ENCODE data around the gene ZSWIM9. TPM values are rescaled to one million over a fixed set of nuclear protein-coding genes. Genes with fewer than 3 reads are reported as not detected.

ZSWIM9 gene
- 0.96 and 7.0 TPM in 2 replicates for total RNA-seq (2014; rRNA removed; shearing (Covaris generic); ENCODE audit: low replicate concordance)

DNA sequence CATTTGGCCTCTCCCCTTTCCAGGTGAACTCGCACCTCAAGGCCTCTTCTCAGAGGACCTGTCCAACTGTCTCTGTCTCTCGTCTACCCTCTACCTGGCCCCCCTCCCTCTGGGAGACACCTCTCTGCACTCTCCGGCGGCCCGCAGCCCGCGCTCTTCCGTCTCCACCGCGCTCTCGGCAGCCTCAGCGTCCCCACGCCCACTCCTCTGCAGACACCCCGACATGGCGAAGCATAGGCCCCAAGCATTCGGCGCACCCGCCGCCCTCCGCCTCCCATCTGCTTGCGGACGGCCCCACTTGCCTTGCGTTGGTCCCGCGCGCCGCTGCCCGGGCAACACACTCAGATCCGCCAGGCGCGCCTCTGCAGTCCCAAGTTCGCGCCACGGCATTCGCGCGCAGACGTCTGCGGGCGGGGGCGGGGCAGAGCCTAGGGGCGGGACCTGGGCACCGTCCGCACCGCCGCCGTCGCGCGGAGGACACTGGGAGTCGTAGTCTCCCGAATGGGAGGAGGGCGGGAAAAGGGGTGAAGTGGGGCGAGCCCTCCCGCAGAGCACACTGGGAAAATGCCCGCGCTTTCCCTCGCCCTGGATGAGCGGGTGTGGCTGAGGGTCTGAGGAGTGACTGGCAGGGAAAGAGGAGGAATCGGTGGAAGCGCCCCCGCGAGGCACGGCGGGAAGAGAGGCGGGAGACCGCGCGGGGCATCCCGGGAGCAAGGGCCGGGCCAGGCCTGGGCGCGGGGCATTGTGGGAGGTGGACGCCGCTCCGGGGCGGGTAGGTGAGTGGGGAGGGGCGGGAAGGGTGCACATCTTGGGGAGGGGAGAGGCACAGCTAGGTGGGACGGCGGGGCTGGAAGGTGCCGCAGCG is at the start of gene ZSWIM9, which contains the start of gene LIG1:
Gene ZSWIM9 (plus strand): TSS at position 742 of the 865 bp plus-strand sequence. CDS start 1,123 bp downstream, outside the sequence.
Gene LIG1 (minus strand): TSS at position 406 of the 865 bp plus-strand sequence. CDS start 4,778 bp downstream, outside the sequence.
- peak; percentile 99 for DNase-seq (ENCODE audit: low read depth)
- in situ Hi-C loops (cut with HindIII; ENCODE audit: low pct_unique_long_range_greater_than_20kb, low sequenced_read_pairs): no loop called here

DNA sequence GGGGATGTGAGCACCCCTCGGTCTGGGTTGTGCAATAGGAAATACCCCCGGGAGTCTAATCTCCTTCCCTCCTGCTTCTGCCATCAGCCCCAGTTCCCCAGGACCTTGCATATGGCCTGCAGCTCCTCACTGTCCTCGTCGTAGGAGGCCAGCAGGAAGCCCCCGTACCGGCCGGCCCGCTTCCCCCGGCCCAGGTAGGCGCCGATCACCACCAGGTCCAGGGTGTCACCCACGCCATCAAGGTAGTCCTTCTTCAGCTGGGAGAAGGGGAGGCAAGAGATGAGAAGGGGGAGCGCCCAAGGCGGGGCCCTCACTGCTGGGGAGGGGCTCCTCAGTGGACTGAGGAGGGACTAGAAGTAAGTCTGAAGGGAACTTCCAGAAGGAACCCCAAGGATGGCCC is 49.4 kb upstream of the ZSWIM9 start:
- in situ Hi-C loops (cut with HindIII; ENCODE audit: low pct_unique_long_range_greater_than_20kb, low sequenced_read_pairs): no loop called here
- no peak for DNase-seq (ENCODE audit: low read depth)

DNA sequence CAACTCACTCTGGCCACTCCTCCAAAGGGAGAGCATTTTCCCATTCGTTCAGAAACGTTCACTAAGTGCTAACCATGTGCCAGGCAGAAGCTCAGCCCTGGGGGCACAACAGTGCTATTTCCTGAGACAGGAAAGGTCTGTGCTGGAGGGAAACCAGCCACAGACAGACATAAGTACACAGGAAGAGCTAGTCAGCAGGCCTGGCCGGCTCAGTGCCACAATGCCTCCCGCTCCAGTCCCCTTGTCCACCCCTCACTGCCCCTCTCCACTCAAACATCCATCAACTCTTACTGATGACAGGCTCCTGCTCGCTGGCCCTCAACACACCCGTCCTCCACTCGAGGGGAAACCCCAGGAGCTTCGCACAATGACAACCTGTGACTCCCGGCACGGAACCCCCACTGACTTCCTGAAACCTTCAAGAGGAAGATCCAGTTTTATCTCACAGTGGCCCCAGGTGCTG is 48.5 kb upstream of the ZSWIM9 start:
- in situ Hi-C loops (cut with HindIII; ENCODE audit: low pct_unique_long_range_greater_than_20kb, low sequenced_read_pairs): no loop called here
- DNase-seq (ENCODE audit: low read depth): no peak

DNA sequence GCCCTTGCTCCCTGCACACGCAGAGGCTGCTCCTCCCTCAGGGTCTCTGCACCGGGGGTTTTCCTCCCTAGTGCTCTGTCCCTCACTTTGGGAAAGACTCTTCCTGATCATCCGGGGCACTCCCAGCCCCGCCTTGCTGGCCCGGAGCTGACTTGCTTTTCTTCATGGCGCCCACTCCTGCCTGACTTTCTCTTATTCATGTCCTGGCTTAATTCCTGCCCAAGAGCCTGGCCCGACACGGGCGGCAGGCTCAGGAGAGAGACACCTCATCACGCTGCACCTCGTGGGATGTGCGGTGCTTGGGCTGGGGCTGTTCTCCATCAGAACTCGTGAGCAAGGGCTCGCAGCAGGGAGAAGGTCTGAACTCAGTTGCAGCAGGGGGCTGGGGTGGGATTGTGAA is 48.1 kb upstream of the ZSWIM9 start:
- no peak for DNase-seq (ENCODE audit: low read depth)
- in situ Hi-C loops (cut with HindIII; ENCODE audit: low pct_unique_long_range_greater_than_20kb, low sequenced_read_pairs): no loop called here

DNA sequence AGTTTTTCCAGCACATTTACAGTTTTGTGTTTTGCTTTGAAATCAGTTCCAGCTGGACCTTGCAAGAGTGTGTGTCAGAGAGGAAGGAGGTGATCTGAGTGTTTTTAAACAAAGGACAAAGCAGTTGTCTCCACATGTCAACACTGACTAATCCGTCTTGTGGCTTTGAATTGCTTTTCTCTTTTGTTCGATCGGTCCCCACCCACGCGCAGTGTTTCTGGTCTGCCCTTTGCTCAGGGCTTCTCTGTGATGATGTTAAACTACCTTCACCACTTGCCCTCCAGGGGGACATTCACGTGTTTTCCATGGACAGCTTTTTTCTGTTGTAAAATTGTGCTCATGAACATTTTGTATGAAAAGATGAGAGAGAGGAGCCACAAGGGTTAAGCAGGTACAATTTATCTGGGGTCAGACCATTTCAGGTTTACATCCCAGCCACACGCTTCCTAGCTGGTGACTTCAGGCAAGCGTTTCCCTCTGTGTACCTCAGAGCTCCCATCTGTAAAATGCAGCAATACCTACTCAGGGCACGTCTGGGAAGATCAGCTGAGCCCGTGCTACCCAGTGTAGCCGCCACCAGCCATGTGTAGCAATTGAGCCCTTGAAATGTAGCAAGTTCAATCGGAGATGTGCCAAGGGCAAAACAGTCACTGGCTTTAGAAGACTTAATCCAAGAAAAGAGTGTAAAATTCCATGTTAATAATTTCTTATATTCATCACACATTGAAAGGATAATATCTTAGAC is 46.4 kb upstream of the ZSWIM9 start:
- DNase-seq (ENCODE audit: low read depth): peak; percentile 44
- in situ Hi-C loops (cut with HindIII; ENCODE audit: low pct_unique_long_range_greater_than_20kb, low sequenced_read_pairs): no loop called here

DNA sequence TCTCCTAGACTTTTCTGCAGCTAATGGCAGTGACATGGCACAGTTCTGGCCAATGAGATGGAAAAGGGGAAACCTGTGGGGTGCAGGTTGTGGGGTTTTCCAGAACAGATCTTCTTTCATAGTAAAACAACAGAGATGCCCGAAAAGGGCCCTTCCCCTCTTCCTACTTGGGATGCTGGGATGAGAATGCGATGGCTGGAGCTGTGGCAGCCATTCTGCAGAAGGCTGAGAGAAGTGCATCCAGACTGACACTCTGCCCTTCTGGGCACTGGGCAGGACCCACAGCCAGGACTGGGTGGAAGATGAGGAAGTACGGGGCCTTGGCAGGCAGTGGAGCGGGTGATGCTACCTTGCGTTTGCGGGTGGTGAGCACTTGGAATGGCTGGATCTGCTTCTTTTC is 42.9 kb upstream of the ZSWIM9 start:
- in situ Hi-C loops (cut with HindIII; ENCODE audit: low pct_unique_long_range_greater_than_20kb, low sequenced_read_pairs): no loop called here
- DNase-seq (ENCODE audit: low read depth): no peak

DNA sequence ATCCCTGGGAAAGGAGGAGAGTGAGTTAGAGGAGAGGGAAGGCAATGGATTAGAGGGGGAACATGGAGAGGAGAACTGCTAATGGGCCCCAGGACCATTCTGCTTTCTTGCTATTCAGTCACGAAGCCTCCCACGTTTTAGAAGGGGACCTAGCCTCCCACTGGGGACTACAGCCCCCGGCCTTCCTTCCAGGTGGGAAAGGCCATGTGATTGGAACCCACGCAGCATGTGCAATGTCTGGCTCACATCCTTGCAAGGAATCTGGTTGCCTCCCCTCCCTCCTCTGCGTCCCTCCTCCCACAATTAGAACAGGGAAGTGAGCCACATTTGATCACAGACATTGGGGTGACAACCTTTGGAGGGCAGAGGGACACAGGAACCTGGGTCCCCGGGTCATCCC is 37.4 kb upstream of the ZSWIM9 start:
- in situ Hi-C loops (cut with HindIII; ENCODE audit: low pct_unique_long_range_greater_than_20kb, low sequenced_read_pairs): no loop called here
- no peak for DNase-seq (ENCODE audit: low read depth)

DNA sequence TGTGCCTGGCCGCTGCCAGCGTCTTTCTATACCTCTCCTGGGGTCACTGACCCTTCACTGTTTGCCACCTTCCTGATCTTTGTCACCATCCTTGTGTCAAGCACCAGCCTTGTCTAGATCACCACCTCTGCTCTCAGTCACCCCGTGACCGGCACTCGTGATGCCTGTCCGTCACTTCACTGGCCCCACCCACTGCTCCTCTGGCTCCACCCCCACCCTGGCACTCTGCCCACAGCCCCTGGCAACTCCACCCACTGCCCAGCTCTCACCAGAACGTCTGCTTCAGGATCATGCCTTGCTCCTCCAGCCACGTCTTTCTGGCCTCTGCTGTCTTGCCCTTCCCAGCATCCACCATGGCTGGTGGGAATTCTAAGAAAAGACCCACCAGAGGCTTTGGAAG is 35.1 kb upstream of the ZSWIM9 start:
- in situ Hi-C loops (cut with HindIII; ENCODE audit: low pct_unique_long_range_greater_than_20kb, low sequenced_read_pairs): no loop called here
- peak; percentile 42 for DNase-seq (ENCODE audit: low read depth)

DNA sequence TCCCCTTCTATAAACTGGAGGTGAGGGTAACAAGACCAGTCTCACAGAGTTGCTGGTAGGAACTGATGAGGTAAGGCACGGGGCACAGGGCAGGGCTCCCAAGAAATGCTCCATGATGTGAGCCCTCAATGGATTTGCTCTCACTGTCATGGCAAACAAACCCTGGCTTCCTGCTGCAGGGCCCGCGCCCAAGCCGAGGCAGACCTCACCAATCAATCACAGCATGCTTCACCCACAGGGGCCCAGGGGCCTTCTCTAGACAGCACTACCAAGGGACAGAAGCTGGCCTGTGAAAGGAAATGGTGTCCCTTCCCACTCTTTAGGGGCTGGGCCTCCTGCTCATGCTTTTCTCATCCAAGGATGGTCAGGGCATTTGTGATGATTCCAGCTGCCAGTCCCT is 33.9 kb upstream of the ZSWIM9 start:
- in situ Hi-C loops (cut with HindIII; ENCODE audit: low pct_unique_long_range_greater_than_20kb, low sequenced_read_pairs): no loop called here
- no peak for DNase-seq (ENCODE audit: low read depth)

DNA sequence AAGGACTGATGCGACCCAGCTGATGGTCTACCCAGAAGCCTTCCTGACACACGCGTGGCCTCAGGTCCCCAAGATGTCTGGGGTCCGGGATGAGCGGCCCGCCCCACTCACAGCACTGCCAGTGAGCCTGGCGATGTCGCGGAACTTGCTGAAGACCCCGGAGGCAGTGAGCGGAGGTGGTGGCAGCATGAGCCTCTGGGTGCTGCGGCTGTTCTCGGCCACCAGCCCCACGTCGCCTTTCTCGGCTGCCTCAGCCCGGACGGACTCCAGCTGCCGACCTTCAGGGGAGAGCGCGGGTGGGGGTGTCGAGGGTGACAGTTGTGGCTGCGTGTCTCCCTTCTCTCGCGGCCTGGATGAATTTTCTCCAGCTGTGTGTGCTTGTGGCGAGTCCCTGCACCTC is 33.1 kb upstream of the ZSWIM9 start:
- in situ Hi-C loops (cut with HindIII; ENCODE audit: low pct_unique_long_range_greater_than_20kb, low sequenced_read_pairs): no loop called here
- no peak for DNase-seq (ENCODE audit: low read depth)

DNA sequence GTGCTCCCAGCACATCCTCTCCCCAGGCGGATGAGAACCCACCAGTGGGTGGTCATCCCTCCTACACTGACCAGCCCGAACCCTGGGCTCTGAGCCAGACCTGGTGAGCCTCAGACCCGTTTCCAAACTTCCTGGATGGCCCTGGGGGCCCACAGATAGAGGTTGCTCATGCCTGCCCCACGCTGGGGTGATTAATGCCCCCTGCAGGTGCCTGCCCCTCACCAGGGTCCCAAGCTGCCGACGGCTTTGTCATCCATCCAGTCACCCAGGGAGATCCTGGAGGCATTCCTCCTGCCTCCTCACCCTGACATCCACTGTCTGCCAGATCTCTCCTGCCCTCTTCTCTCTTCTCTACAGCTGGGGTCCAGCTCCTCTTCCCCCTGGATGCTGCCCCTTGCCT is 31.4 kb upstream of the ZSWIM9 start:
- DNase-seq (ENCODE audit: low read depth): no peak
- in situ Hi-C loops (cut with HindIII; ENCODE audit: low pct_unique_long_range_greater_than_20kb, low sequenced_read_pairs): no loop called here

DNA sequence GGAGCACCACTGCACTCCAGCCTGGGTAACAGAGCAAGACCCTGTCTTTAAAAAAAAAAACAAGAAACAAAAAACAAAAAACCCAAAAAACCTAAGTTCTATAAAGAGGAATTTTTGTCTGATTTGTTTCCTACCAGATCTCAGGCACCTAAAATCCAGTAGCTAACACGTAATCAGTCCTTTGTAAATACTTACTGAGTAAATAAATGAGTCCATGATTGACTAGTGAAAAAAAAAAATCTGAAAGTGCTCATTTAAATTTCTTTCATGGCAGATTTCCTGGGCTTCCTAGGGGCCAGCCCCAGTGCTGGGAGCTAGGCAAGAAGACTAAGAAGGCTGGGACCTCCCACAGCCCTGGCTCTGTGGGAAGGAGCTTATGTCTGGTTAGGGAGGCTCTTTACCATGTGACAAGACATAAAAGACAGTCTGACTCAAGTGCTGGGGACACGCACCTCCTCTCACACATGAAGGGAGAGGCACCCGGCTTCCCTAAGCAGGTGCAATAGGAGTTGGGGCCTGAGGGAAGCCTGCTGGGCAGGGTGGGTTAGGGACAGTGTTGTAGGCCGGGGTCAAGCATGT is 22.8 kb upstream of the ZSWIM9 start:
- no peak for DNase-seq (ENCODE audit: low read depth)

DNA sequence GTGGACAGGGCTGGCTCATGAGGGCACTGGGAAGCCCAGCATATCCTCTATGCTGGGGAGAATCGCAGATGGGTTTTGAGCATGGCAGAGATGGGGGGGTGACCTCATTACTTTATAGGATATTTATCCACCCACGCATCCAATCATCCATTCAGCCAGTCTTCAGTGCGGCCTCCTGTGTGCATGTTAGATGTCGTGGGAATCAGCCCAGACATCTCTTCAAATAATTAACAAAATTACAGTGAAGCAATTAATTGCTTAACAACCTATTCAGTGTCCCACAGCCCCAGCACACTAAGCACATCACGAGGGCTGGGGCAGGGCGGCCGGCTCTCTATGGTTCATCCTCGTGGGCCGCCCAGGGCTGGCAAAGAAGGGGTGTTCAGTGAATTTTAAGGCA is 21.9 kb upstream of the ZSWIM9 start:
- in situ Hi-C loops (cut with HindIII; ENCODE audit: low pct_unique_long_range_greater_than_20kb, low sequenced_read_pairs): no loop called here
- DNase-seq (ENCODE audit: low read depth): no peak

More for the DNA sequence above, 22.8 kb upstream of the ZSWIM9 start:
- in situ Hi-C loops (cut with HindIII; ENCODE audit: low pct_unique_long_range_greater_than_20kb, low sequenced_read_pairs): no loop called here

DNA sequence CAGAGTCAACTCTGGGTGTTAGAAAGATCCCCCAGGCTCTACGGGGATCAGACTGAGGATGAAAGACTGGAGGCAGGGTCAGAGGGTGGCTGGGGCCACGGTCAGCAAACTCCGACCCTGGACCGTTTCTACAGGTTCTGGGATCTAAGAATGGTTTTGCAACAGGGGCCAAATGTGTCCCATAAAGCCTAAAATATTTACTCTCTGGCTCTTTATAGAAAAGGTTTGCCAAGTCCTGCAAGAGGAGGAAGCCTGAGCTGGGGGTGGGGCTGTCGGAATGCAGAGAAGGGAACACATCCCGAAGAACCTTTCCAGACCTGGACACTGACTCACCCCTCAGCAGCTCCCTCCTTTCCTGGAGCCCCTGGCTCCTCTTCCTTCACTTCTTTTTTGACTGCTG is 21.1 kb upstream of the ZSWIM9 start:
- no peak for DNase-seq (ENCODE audit: low read depth)
- in situ Hi-C loops (cut with HindIII; ENCODE audit: low pct_unique_long_range_greater_than_20kb, low sequenced_read_pairs): no loop called here

DNA sequence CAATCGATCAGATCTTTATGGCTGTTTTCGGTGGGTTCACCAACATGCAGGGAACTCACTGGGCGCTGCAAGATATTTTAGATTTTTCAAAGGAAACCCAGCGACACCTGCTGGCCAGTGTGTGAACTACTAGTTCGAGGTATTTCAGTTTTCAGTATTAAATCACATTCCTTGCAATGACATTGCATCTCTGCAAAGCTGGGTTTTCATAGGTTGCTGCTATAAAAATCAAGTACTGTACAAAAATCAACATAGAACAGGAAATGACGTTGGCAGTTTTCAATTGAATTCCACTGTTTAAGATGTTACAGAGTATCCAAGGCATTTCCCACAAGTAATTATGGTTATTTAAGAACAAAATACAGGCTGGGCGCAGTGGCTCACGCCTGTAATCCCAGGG is 17.9 kb upstream of the ZSWIM9 start:
- in situ Hi-C loops (cut with HindIII; ENCODE audit: low pct_unique_long_range_greater_than_20kb, low sequenced_read_pairs): no loop called here
- DNase-seq (ENCODE audit: low read depth): peak; percentile 95

DNA sequence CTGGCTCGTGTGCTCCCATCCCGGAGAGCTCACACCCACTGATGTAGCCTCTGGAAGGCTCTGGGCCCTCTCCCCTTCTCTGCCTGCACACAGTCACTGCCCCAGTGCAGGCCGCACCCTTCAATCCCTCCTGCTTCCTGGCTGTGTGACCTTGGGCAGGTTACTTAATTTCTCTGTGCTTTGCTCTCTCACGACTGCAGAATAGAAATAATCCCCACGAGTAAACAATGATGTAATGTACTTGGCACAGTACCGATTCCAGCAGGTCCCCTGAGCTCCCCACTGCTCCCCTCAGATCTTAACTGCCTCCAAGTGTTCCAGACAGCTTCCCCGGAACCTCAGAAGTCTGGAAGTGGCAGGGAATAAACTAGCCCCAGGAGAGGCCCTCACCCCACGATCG is 16.5 kb upstream of the ZSWIM9 start:
- DNase-seq (ENCODE audit: low read depth): no peak
- in situ Hi-C loops (cut with HindIII; ENCODE audit: low pct_unique_long_range_greater_than_20kb, low sequenced_read_pairs): no loop called here

DNA sequence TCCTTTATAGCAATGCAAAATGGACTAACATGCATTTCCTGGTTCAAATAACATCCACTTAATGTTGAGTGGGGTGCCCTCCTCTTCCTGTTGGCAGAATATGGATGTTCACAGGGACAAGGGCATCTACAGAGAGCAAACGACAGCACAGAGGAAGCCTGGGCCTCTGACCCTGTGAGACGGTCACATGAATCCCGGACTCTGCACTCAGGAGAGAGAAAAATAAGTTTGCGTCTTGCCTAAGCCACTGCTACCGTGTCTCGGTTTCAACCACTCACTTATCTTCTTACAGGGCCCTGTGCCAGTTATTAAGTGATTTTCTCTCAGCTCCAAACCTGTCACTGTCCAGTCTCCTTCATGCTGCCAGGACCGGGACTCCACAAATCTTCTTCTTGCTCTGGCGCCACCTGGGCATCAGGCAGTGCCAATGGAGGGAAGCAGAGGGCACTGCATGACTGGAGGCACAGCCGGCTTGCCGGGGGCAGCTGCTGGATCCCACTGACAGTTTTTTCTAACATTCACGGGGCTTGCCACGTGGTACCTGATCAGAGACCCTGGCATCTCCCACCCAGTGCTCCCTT is 12.2 kb upstream of the ZSWIM9 start:
- in situ Hi-C loops (cut with HindIII; ENCODE audit: low pct_unique_long_range_greater_than_20kb, low sequenced_read_pairs): no loop called here
- DNase-seq (ENCODE audit: low read depth): no peak

DNA sequence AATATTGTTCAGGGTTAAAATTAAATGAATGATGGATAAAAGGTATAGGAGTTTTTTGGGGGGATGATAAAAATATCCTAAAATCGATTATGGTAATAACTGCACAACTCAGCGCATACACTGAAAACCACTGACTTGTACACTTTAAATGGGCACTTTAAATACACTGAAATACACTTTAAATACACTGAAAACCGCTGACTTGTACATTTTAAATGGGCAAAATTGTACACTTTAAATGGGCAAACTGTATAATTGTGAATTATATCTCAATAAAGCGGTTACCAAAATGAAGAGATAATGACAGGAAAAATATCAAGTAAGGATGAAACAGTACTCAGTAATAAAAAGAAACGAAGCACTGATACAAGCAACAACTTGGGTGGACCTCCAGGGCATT is 1.8 kb upstream of the ZSWIM9 start:
- in situ Hi-C loops (cut with HindIII; ENCODE audit: low pct_unique_long_range_greater_than_20kb, low sequenced_read_pairs): no loop called here

DNA sequence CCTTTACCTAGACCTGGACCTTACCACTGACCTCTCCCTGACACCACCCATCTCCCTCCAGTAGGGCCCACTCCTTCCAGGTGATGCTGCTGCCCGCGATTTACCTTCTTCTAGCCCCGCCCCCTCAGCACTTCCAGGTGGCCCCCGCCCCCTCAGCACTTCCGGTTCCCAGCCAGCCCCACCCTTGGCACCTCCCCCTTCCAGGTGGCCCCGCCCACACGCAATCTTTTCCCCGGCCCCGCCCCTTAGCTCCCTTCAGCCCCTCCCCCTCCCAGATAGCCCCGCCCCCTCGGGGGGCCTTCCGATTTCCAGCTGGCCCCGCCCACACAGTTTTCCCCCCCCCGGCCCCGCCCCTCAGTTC is 922 bp upstream of the ZSWIM9 start:
- in situ Hi-C loops (cut with HindIII; ENCODE audit: low pct_unique_long_range_greater_than_20kb, low sequenced_read_pairs): no loop called here
- peak; percentile 35 for DNase-seq (ENCODE audit: low read depth)

More for the DNA sequence above, 1.8 kb upstream of the ZSWIM9 start:
- DNase-seq (ENCODE audit: low read depth): no peak
